HCT116 (cell line): Measurements from ENCODE around the gene AP3B1.

Source experiments
- CEBPB ChIP-seq: IDR thresholded peaks from 2 replicates; pipeline ENCODE4 v1.6.1; 2012; ENCODE audit warnings: low read depth
- EGR1 ChIP-seq: IDR thresholded peaks from 2 replicates; pipeline ENCODE4 v1.6.1; 2012; ENCODE audit warnings: low read depth
- EZH2 ChIP-seq: fragments of 200-600 bp; sonication (generic); IDR thresholded peaks from 2 replicates; pipeline ENCODE4 v1.6.1; 2017; ENCODE audit warnings: antibody characterized with exemption, mixed run types
- EZH2phosphoT487 ChIP-seq: fragments of 200-600 bp; IDR thresholded peaks from 2 replicates; pipeline ENCODE4 v1.6.1; 2018; ENCODE audit warnings: antibody characterized with exemption, borderline replicate concordance
- POLR2A ChIP-seq: IDR thresholded peaks from 2 replicates; pipeline ENCODE4 v1.7.0; 2011; ENCODE audit warnings: borderline replicate concordance; ENCODE audit not compliant: insufficient read depth, insufficient read length; ENCODE audit errors: extremely low read depth
- SIN3A ChIP-seq: IDR thresholded peaks from 2 replicates; pipeline ENCODE4 v1.6.1; 2012; ENCODE audit warnings: low read depth
- SP1 ChIP-seq: IDR thresholded peaks from 2 replicates; pipeline ENCODE4 v1.6.1; 2012; ENCODE audit warnings: low read depth
- ZNF274 ChIP-seq: fragments of 200-500 bp; sonication (Bioruptor generic); IDR thresholded peaks from 2 replicates; pipeline ENCODE4 v1.6.1; 2014; ENCODE audit warnings: mild to moderate bottlenecking, low read depth, low read length, inconsistent platforms
- TF ChIP-seq, protein P1 (sequence below): IDR thresholded peaks from 2 replicates; pipeline ENCODE4 v1.6.1; 2012; ENCODE audit warnings: low read depth
- TF ChIP-seq, protein P2 (sequence below), 3 experiments: fragments of 200-600 bp in 1 of 3; sonication (generic) in 1 of 3; IDR thresholded peaks in 2 of 3; conservative IDR thresholded peaks in 1 of 3; 2 replicates each; pipeline ENCODE4 v1.5.1; 2012 to 2017; ENCODE audit warnings: low read depth in 2 of 3, low read length in 2 of 3, antibody characterized with exemption in 1 of 3, borderline replicate concordance in 1 of 3, control low read depth in 1 of 3, mild to moderate bottlenecking in 1 of 3, mixed read lengths in 1 of 3, mixed run types in 1 of 3, moderate library complexity in 1 of 3; ENCODE audit not compliant: insufficient read depth in 1 of 3
- TF ChIP-seq, protein P3 (sequence below): IDR thresholded peaks from 2 replicates; pipeline ENCODE4 v1.6.1; 2012
- TF ChIP-seq, protein P4 (sequence below): IDR thresholded peaks from 2 replicates; pipeline ENCODE4 v1.6.1; 2011; ENCODE audit warnings: mild to moderate bottlenecking, low read length, moderate library complexity; ENCODE audit not compliant: insufficient replicate concordance; ENCODE audit errors: extremely low read depth

DNA sequence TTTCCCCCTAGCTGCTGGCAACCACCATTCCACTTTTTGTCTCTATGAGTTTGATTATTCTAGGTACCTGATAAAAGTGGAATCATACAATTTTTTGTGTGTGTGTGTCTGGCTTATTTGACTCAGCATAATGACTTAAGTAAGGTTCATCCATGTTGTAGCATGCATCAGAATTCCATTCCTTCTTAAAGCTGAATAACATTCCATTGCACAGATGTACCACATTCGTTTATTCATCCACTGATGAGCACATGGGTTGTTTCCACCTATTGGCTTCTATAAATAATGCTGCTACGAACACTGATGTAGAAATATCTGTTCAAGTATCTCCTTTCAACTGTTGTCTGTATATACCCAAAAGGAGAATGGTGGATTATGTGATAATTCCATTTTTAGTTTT is 33.7 kb downstream of the AP3B1 start:
- TF ChIP-seq POLR2A, result no peak
- TF ChIP-seq, protein P1, sequence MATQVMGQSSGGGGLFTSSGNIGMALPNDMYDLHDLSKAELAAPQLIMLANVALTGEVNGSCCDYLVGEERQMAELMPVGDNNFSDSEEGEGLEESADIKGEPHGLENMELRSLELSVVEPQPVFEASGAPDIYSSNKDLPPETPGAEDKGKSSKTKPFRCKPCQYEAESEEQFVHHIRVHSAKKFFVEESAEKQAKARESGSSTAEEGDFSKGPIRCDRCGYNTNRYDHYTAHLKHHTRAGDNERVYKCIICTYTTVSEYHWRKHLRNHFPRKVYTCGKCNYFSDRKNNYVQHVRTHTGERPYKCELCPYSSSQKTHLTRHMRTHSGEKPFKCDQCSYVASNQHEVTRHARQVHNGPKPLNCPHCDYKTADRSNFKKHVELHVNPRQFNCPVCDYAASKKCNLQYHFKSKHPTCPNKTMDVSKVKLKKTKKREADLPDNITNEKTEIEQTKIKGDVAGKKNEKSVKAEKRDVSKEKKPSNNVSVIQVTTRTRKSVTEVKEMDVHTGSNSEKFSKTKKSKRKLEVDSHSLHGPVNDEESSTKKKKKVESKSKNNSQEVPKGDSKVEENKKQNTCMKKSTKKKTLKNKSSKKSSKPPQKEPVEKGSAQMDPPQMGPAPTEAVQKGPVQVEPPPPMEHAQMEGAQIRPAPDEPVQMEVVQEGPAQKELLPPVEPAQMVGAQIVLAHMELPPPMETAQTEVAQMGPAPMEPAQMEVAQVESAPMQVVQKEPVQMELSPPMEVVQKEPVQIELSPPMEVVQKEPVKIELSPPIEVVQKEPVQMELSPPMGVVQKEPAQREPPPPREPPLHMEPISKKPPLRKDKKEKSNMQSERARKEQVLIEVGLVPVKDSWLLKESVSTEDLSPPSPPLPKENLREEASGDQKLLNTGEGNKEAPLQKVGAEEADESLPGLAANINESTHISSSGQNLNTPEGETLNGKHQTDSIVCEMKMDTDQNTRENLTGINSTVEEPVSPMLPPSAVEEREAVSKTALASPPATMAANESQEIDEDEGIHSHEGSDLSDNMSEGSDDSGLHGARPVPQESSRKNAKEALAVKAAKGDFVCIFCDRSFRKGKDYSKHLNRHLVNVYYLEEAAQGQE, result no peak
- TF ChIP-seq SIN3A, result no peak
- no peak for TF ChIP-seq EZH2
- TF ChIP-seq, protein P2, sequence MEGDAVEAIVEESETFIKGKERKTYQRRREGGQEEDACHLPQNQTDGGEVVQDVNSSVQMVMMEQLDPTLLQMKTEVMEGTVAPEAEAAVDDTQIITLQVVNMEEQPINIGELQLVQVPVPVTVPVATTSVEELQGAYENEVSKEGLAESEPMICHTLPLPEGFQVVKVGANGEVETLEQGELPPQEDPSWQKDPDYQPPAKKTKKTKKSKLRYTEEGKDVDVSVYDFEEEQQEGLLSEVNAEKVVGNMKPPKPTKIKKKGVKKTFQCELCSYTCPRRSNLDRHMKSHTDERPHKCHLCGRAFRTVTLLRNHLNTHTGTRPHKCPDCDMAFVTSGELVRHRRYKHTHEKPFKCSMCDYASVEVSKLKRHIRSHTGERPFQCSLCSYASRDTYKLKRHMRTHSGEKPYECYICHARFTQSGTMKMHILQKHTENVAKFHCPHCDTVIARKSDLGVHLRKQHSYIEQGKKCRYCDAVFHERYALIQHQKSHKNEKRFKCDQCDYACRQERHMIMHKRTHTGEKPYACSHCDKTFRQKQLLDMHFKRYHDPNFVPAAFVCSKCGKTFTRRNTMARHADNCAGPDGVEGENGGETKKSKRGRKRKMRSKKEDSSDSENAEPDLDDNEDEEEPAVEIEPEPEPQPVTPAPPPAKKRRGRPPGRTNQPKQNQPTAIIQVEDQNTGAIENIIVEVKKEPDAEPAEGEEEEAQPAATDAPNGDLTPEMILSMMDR (IDR thresholded peaks at IDR 0.05 in 2 of 3, conservative IDR thresholded peaks at IDR 0.05 in 1 of 3; ENCODE audit: borderline replicate concordance in 1 of 3, insufficient read depth in 1 of 3, low read depth in 2 of 3, low read length in 2 of 3), result no peak
- TF ChIP-seq CEBPB, result no peak
- TF ChIP-seq ZNF274, result no peak
- no peak for TF ChIP-seq SP1
- TF ChIP-seq, protein P3, sequence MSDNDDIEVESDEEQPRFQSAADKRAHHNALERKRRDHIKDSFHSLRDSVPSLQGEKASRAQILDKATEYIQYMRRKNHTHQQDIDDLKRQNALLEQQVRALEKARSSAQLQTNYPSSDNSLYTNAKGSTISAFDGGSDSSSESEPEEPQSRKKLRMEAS, result no peak
- TF ChIP-seq EZH2phosphoT487, result no peak
- TF ChIP-seq, protein P4, sequence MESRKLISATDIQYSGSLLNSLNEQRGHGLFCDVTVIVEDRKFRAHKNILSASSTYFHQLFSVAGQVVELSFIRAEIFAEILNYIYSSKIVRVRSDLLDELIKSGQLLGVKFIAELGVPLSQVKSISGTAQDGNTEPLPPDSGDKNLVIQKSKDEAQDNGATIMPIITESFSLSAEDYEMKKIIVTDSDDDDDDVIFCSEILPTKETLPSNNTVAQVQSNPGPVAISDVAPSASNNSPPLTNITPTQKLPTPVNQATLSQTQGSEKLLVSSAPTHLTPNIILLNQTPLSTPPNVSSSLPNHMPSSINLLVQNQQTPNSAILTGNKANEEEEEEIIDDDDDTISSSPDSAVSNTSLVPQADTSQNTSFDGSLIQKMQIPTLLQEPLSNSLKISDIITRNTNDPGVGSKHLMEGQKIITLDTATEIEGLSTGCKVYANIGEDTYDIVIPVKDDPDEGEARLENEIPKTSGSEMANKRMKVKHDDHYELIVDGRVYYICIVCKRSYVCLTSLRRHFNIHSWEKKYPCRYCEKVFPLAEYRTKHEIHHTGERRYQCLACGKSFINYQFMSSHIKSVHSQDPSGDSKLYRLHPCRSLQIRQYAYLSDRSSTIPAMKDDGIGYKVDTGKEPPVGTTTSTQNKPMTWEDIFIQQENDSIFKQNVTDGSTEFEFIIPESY, result no peak
- TF ChIP-seq EGR1, result no peak
